Measurements from ENCODE around the gene C10orf67. TPM values are rescaled to one million over a fixed set of nuclear protein-coding genes. Genes with fewer than 3 reads are reported as not detected.

The C10orf67 gene
- polyA plus RNA-seq, 3 donors: 0.45 TPM; not detected in 2

DNA sequence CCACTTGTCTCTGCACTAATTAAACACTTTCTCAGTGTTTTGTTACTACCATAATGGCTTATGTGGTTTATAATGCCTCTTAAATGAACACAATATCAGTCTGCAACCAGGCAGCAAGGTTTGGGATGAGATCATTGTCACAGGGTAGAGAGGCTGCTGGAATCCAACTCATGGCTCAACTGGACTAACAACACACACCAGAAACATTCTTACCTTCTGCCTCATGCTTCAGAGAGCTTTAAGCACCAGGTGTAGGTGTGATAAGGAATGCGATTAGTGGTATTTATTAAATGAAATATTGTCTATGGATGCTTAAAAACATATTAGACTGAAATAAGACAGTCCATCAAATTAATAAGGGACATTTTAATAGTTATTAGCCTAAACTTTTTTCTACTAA, 127.1 kb downstream of the C10orf67 start:
- WGBS, 3 donors: 77 to 91% (median 89%) methylated on average over 1 of the region's 1 CpG
- H3K27ac ChIP-seq (ENCODE audit: low read depth, low read length): no peak overlapping the region

GRCh38 chr10:23205972-23206642, 138.5 kb downstream of the C10orf67 start:
- WGBS, 3 donors: 38 to 80% (median 44%) methylated on average over 3 of the region's 3 CpGs
- no peak overlapping the region for H3K27ac ChIP-seq (ENCODE audit: low read depth, low read length)

- WGBS, 3 donors: 5 to 44% (median 11%) methylated on average over 10 of the region's 10 CpGs
- H3K27ac ChIP-seq (ENCODE audit: low read depth, low read length): no peak overlapping the region
Observed at GRCh38 chr10:23204773-23205172, 139.8 kb downstream of the C10orf67 start.

GRCh38 chr10:23203369-23204325, 140.9 kb downstream of the C10orf67 start:
- WGBS, 3 donors: 10 to 67% (median 27%) methylated on average over 29 of the region's 29 CpGs

GRCh38 chr10:23202779-23203178, 141.8 kb downstream of the C10orf67 start:
- 2 to 9% (median 5%) methylated on average over 3 of the region's 3 CpGs for WGBS, 3 donors
- H3K27ac ChIP-seq (ENCODE audit: low read depth, low read length): no peak overlapping the region

More at GRCh38 chr10:23203369-23204325, 140.9 kb downstream of the C10orf67 start:
- H3K27ac ChIP-seq (ENCODE audit: low read depth, low read length): no peak overlapping the region

- WGBS, 3 donors: 4 to 10% (median 8%) methylated on average over 4 of the region's 4 CpGs
- no peak overlapping the region for H3K27ac ChIP-seq (ENCODE audit: low read depth, low read length)
Observed at GRCh38 chr10:23201837-23202236, 142.8 kb downstream of the C10orf67 start.

- WGBS, 3 donors: 2 to 5% (median 3%) methylated on average over 11 of the region's 11 CpGs
- H3K27ac ChIP-seq (ENCODE audit: low read depth, low read length): no peak overlapping the region
Observed at GRCh38 chr10:23200997-23201652, 143.5 kb downstream of the C10orf67 start.

DNA sequence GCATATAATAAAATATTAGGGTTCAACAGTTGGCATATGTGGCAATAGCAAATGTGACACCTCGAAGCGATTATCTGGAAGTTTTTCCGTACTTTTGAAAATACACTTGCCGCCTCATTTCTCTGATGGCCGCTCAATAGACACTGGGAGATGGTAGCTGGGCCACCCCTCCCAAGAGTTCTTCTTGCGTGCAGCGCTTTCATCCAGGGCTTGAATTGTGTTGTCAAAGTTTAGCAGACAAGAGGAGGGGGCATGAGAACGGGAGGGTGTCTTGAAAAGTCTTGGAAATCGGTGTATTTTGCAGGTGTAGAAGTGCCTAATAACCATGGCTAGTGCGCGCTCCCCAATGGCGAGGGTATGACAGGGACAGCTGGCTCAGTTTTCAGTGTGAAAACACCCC, 144.0 kb downstream of the C10orf67 start:
- WGBS, 3 donors: 5 to 11% (median 5%) methylated on average over 12 of the region's 12 CpGs
- H3K27ac ChIP-seq (ENCODE audit: low read depth, low read length): no peak overlapping the region

DNA sequence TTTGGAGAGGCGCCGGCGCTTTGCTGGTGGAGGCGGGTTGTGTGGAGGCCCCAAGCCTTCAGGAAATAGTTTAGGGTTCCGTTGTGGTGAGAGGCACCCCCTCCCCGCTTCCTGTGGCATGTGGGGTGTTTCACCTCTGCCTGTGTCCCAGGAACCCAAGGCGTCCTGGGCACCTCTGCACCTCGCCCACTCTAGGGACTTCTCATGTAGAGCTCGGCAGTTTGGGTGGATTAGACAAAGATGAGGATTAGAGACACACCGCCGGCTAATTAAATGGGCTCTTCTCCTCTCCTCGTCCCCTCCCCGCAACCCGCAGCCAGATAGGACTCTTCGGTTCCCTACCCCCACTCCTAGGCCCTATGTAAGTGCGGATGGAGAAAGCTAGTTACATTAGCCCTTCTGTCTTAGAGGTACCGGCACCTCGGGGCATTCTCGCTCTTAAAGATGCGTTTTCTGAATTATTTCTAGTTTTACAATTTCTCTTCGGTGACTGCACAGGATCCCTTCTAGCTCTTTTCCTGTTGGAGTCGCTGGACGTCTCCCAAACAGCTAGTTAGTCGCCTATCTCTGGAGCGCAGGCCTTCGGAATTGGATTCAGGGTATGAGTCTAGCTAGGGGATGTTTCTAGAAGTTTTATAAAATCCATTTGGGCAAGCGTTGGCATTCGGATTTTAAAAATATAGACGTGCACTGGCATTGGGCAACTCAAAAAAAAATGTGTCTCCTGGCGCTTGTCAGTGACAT, 144.7 kb downstream of the C10orf67 start:
- 2 to 5% (median 3%) methylated on average over 30 of the region's 30 CpGs for WGBS, 3 donors
- no peak overlapping the region for H3K27ac ChIP-seq (ENCODE audit: low read depth, low read length)

- WGBS, 3 donors: 0 to 2% (median 0%) methylated on average over 57 to 60 of the region's 60 CpGs
- H3K27ac ChIP-seq (ENCODE audit: low read depth, low read length): no peak overlapping the region
Observed at GRCh38 chr10:23198940-23199767, 145.4 kb downstream of the C10orf67 start.

DNA sequence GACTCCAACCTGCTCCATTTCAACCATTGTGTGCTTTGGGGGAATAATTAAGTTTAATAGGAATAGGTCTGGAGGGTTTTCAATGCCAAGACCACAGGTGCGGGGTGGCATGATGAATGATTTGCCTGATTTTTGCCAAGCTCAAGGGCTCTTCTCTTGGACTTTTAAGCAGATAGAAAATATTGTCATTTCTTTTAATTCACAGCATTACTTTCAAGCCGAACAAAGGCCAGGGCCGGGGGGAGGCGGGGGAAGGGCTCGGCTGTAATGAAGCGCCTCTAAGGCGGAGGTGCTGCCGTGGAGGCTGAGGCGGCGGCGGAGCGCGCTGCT, 146.0 kb downstream of the C10orf67 start:
- no peak overlapping the region for H3K27ac ChIP-seq (ENCODE audit: low read depth, low read length)
- 0 to 3% (median 2%) methylated on average over 13 of the region's 13 CpGs for WGBS, 3 donors

GRCh38 chr10:23197416-23197861, 147.2 kb downstream of the C10orf67 start:
- WGBS, 3 donors: 4 to 14% (median 8%) methylated on average over 12 of the region's 12 CpGs
- H3K27ac ChIP-seq (ENCODE audit: low read depth, low read length): no peak overlapping the region

DNA sequence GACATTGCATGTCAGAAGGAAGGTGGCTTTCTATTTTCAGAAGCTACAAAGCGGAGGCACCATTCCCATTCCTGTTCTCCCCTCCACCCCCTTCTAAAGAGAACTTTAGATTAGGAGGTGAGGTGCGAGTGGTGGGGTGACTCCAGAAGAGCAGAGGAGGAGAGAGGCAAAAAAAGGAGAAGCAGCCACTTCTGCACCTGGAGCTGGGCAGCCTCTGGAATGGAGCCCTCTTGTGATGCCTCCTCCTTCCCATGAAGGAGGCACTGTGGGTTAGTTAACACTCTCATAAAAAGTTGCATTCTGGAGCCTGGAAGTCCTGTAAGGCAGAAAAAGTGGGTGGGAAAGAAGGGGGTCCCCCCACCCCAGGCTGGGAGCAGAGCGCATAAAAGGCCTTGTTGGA, 147.7 kb downstream of the C10orf67 start:
- H3K27ac ChIP-seq (ENCODE audit: low read depth, low read length): no peak overlapping the region
- 8 to 54% (median 13%) methylated on average over 3 of the region's 3 CpGs for WGBS, 3 donors

- no peak overlapping the region for H3K27ac ChIP-seq (ENCODE audit: low read depth, low read length)
- WGBS, 3 donors: 5 to 26% (median 6%) methylated on average over 13 of the region's 13 CpGs
Observed at GRCh38 chr10:23195846-23196600, 148.6 kb downstream of the C10orf67 start.

- no peak overlapping the region for H3K27ac ChIP-seq (ENCODE audit: low read depth, low read length)
- 4 to 16% (median 5%) methylated on average over 62 to 70 of the region's 70 CpGs for WGBS, 3 donors
Observed at GRCh38 chr10:23194966-23195845, 149.4 kb downstream of the C10orf67 start.

- WGBS, 3 donors: 8 to 20% (median 14%) methylated on average over 13 of the region's 13 CpGs
- no peak overlapping the region for H3K27ac ChIP-seq (ENCODE audit: low read depth, low read length)
Observed at GRCh38 chr10:23194471-23194965, 150.1 kb downstream of the C10orf67 start.

Data from adipose tissue (tissue), 3 donors.